Muscle of leg (tissue), 16 donors: ENCODE results near the gene SMNDC1. TPM values are rescaled to one million over a fixed set of nuclear protein-coding genes. Genes with fewer than 3 reads are reported as not detected.

Source experiments
- DNase-seq: peaks from one replicate; pipeline ENCODE4 v3.0.0; 2013
- H3K27ac ChIP-seq: one replicate; pipeline ENCODE4 v1.5.1; 2013; ENCODE audit warnings: mild to moderate bottlenecking, low read length, control low read depth
- H3K27me3 ChIP-seq: one replicate; pipeline ENCODE4 v1.6.1; 2013; ENCODE audit warnings: low read length; ENCODE audit not compliant: control insufficient read depth, insufficient read depth
- H3K36me3 ChIP-seq: one replicate; pipeline ENCODE4 v1.6.1; 2013; ENCODE audit warnings: low read length; ENCODE audit not compliant: control insufficient read depth, insufficient read depth
- H3K4me1 ChIP-seq: one replicate; pipeline ENCODE4 v1.6.1; 2013; ENCODE audit warnings: low read length; ENCODE audit not compliant: control insufficient read depth, insufficient read depth
- H3K4me3 ChIP-seq: one replicate; pipeline ENCODE4 v1.5.1; 2013; ENCODE audit warnings: low read length, control low read depth
- H3K9me3 ChIP-seq: replicated peaks from 2 replicates; pipeline ENCODE4 v1.6.1; 2013; ENCODE audit warnings: low read depth, low read length; ENCODE audit not compliant: control insufficient read depth
- WGBS: methylation state at CpG from one replicate; pipeline ENCODE4 v1.1.5; 2013; ENCODE audit warnings: missing lambda C conversion rate; ENCODE audit not compliant: insufficient coverage; 5-methylcytosine and 5-hydroxymethylcytosine counted together
- long read RNA-seq, 11 donors: transcript quantifications; one replicate each; lab custom pipeline, GENCODE V29; 2026
- polyA plus RNA-seq, 8 donors: library from polyadenylated mRNA; unstranded; fragments of 120-200 nt; gene quantifications; one replicate each; pipeline versions ENCODE4 v1.2.1 to v1.2.3, GENCODE V29; 2013; ENCODE audit warnings: inconsistent platforms in 1 of 8, low replicate concordance in 1 of 8; ENCODE audit not compliant: insufficient read length in 8 of 8, insufficient read depth in 1 of 8
- total RNA-seq: library from RNA; stranded (reverse); fragments of 120-200 nt; gene quantifications from one replicate; pipeline ENCODE4 v1.2.4, GENCODE V29; 2013

SMNDC1 gene
- 8.6 TPM for total RNA-seq
- polyA plus RNA-seq: 10 to 100 TPM; 29.2 to 39.0 (median 33.9) TPM
- long read RNA-seq, donor 1, full-length matches to known transcripts: 8 of 8 reads
- long read RNA-seq, donor 1, partial matches to known transcripts: 0 of 8 reads
- long read RNA-seq, donor 1, other reads (novel, unspliced or antisense): 0 of 8 reads
- long read RNA-seq, donor 2, full-length matches to known transcripts: 1 of 1 reads
- long read RNA-seq, donor 2, partial matches to known transcripts: 0 of 1 reads
- long read RNA-seq, donor 2, other reads (novel, unspliced or antisense): 0 of 1 reads
- long read RNA-seq, donor 3, full-length matches to known transcripts: 10 of 10 reads
- long read RNA-seq, donor 3, partial matches to known transcripts: 0 of 10 reads
- long read RNA-seq, donor 3, other reads (novel, unspliced or antisense): 0 of 10 reads
- long read RNA-seq, donor 4, full-length matches to known transcripts: 5 of 5 reads
- long read RNA-seq, donor 4, partial matches to known transcripts: 0 of 5 reads
- long read RNA-seq, donor 4, other reads (novel, unspliced or antisense): 0 of 5 reads
- long read RNA-seq, donor 5, full-length matches to known transcripts: 19 of 28 reads
- long read RNA-seq, donor 5, partial matches to known transcripts: 9 of 28 reads
- long read RNA-seq, donor 5, other reads (novel, unspliced or antisense): 0 of 28 reads
- long read RNA-seq, donor 6, full-length matches to known transcripts: 14 of 14 reads
- long read RNA-seq, donor 6, partial matches to known transcripts: 0 of 14 reads
- long read RNA-seq, donor 6, other reads (novel, unspliced or antisense): 0 of 14 reads
- long read RNA-seq, donor 7, full-length matches to known transcripts: 11 of 11 reads
- long read RNA-seq, donor 7, partial matches to known transcripts: 0 of 11 reads
- long read RNA-seq, donor 7, other reads (novel, unspliced or antisense): 0 of 11 reads
- long read RNA-seq, donor 8, full-length matches to known transcripts: 6 of 6 reads
- long read RNA-seq, donor 8, partial matches to known transcripts: 0 of 6 reads
- long read RNA-seq, donor 8, other reads (novel, unspliced or antisense): 0 of 6 reads
- long read RNA-seq, donor 9, full-length matches to known transcripts: 9 of 9 reads
- long read RNA-seq, donor 9, partial matches to known transcripts: 0 of 9 reads
- long read RNA-seq, donor 9, other reads (novel, unspliced or antisense): 0 of 9 reads
- long read RNA-seq, donor 10, full-length matches to known transcripts: 15 of 15 reads
- long read RNA-seq, donor 10, partial matches to known transcripts: 0 of 15 reads
- long read RNA-seq, donor 10, other reads (novel, unspliced or antisense): 0 of 15 reads
- long read RNA-seq, donor 11, full-length matches to known transcripts: 4 of 20 reads
- long read RNA-seq, donor 11, partial matches to known transcripts: 16 of 20 reads
- long read RNA-seq, donor 11, other reads (novel, unspliced or antisense): 0 of 20 reads

- H3K36me3 ChIP-seq: peaks cover 18% of the 10 kb centered on the region
- peak within 1 kb of the TSS; percentile 87 for H3K27ac ChIP-seq
- no peaks in the 10 kb centered on the region for H3K9me3 ChIP-seq
- no peaks in the 10 kb centered on the region for H3K27me3 ChIP-seq
- peak; percentile 99 for DNase-seq
- H3K4me3 ChIP-seq: peak within 1 kb of the TSS; percentile 72
- under 1% methylated on average over 28 of the region's 42 CpGs for WGBS
- H3K4me1 ChIP-seq: peaks cover 7% of the 10 kb centered on the region
Measured at GRCh38 chr10:110304780-110305421, at the start of gene SMNDC1. Gene SMNDC1 (minus strand): TSS chr10:110304920. CDS start chr10:110303587, 1,333 bp downstream.

- Histone ChIP-seq H3K4me3 (no peak overlapping the region), H3K9me3 (no peaks in the 10 kb centered on the region), H3K4me1 (peaks cover 22% of the 10 kb centered on the region), H3K27me3 (peaks cover 10% of the 10 kb centered on the region), H3K27ac (no peak overlapping the region), H3K36me3 (no peaks in the 10 kb centered on the region)
- DNase-seq: peak; percentile 70
- 36% methylated on average over 6 of the region's 11 CpGs for WGBS
Measured at GRCh38 chr10:110354322-110354766, 49.6 kb upstream of the SMNDC1 start.

GRCh38 chr10:110353244-110354119, 48.8 kb upstream of the SMNDC1 start:
- H3K4me3 ChIP-seq: no peak overlapping the region
- no peaks in the 10 kb centered on the region for H3K36me3 ChIP-seq
- H3K27ac ChIP-seq: no peak overlapping the region
- H3K27me3 ChIP-seq: peaks cover 10% of the 10 kb centered on the region
- peak; percentile 22 for DNase-seq
- H3K9me3 ChIP-seq: no peaks in the 10 kb centered on the region
- peaks cover 18% of the 10 kb centered on the region for H3K4me1 ChIP-seq
- 21% methylated on average over 11 of the region's 14 CpGs for WGBS

DNA sequence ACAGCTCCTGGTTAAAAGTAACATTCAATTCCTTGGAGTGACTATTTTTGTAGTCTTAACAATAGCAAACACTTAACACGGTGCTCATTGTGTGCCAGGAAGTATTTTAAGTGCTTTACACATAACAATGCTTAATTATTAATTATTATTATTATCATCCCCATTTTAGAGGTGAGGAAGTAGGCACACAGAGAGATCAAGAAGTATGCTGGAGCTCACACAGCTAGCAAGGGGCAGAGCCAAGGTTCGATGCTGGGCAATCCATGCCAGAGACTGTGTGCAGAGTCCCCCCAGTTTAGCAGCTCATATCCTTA, 48.2 kb upstream of the SMNDC1 start:
- 70% methylated on average over 1 of the region's 2 CpGs for WGBS

DNA sequence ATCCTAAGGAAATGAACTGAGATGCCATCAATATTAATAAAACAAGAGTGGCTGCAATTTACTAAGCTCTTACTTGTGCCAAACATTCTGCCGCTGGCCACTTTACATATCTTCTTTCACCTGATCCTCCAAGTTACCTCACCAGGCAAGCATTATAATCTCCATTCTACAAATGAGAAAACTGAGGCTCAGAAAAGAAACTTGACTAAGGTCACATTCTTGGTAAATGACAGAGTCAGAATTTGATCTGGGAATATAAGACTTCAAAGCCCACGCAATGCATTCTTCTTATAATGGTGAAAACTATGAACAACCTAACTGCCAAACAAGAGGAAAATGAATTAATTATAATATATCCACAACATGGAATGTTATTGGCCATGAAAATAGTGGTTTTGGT, 46.1 kb upstream of the SMNDC1 start:
- Histone ChIP-seq H3K27ac (no peak overlapping the region), H3K27me3 (peaks cover 3% of the 10 kb centered on the region), H3K4me3 (no peak overlapping the region), H3K4me1 (peaks cover 11% of the 10 kb centered on the region), H3K36me3 (no peaks in the 10 kb centered on the region), H3K9me3 (no peaks in the 10 kb centered on the region)
- no peak for DNase-seq
- WGBS: 71% methylated on average over 1 of the region's 2 CpGs

More for the DNA sequence above, 48.2 kb upstream of the SMNDC1 start:
- Histone ChIP-seq H3K4me3 (no peak overlapping the region), H3K27ac (no peak overlapping the region), H3K27me3 (peaks cover 7% of the 10 kb centered on the region), H3K9me3 (no peaks in the 10 kb centered on the region), H3K36me3 (no peaks in the 10 kb centered on the region), H3K4me1 (peaks cover 18% of the 10 kb centered on the region)
- DNase-seq: no peak

- Histone ChIP-seq H3K4me3 (no peak overlapping the region), H3K27ac (no peak overlapping the region), H3K9me3 (no peaks in the 10 kb centered on the region), H3K36me3 (no peaks in the 10 kb centered on the region), H3K27me3 (peaks cover 3% of the 10 kb centered on the region), H3K4me1 (peaks cover 11% of the 10 kb centered on the region)
- no peak for DNase-seq
- WGBS: 81% methylated on average over 3 of the region's 3 CpGs
Measured at GRCh38 chr10:110349831-110350230, 45.1 kb upstream of the SMNDC1 start.

GRCh38 chr10:110349386-110349785, 44.7 kb upstream of the SMNDC1 start:
- peaks cover 10% of the 10 kb centered on the region for H3K4me1 ChIP-seq
- H3K27me3 ChIP-seq: peaks cover 2% of the 10 kb centered on the region
- WGBS: no CpG with 5 or more reads among the region's 5 CpGs
- no peaks in the 10 kb centered on the region for H3K36me3 ChIP-seq
- no peak overlapping the region for H3K27ac ChIP-seq
- no peak for DNase-seq
- H3K9me3 ChIP-seq: no peaks in the 10 kb centered on the region
- no peak overlapping the region for H3K4me3 ChIP-seq

GRCh38 chr10:110348336-110348735, 43.6 kb upstream of the SMNDC1 start:
- DNase-seq: no peak
- Histone ChIP-seq H3K27me3 (no peaks in the 10 kb centered on the region), H3K4me1 (peaks cover 4% of the 10 kb centered on the region), H3K9me3 (no peaks in the 10 kb centered on the region), H3K27ac (no peak overlapping the region), H3K36me3 (no peaks in the 10 kb centered on the region), H3K4me3 (no peak overlapping the region)
